GM10266 (cell line): ENCODE results near the gene DDX10.

Source experiments
- DNase-seq: peaks from one replicate; pipeline ENCODE4 v3.0.0; 2012; ENCODE audit errors: extremely low spot score
- TF ChIP-seq, protein P1 (sequence below): IDR thresholded peaks from 2 replicates; pipeline ENCODE4 v1.5.1; 2012; ENCODE audit warnings: mild to moderate bottlenecking, low read depth; ENCODE audit not compliant: control insufficient read depth, insufficient read depth; ENCODE audit errors: missing control alignments

Gene DDX10

DNA sequence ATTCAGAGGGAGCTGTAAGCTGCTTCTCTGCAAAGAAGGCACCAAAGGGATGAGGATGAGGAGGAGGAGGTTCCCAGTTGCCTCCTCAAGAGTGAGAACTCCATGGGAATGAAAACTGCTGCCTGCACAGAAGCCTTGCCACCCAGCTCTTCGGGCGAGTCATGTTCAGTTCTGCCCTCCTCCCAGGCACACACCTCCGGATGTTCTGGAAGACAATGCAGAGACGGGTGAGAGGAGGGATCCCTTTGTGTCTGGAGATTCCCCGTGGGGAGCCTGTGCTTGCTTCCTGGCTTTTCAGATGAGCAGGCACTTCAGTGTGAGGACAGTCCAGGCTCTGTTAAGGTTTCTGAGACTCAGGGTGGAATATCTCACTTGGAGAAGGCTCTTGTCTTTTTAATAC, 295.6 kb downstream of the DDX10 start:
- no peak for DNase-seq
- TF ChIP-seq, protein P1, sequence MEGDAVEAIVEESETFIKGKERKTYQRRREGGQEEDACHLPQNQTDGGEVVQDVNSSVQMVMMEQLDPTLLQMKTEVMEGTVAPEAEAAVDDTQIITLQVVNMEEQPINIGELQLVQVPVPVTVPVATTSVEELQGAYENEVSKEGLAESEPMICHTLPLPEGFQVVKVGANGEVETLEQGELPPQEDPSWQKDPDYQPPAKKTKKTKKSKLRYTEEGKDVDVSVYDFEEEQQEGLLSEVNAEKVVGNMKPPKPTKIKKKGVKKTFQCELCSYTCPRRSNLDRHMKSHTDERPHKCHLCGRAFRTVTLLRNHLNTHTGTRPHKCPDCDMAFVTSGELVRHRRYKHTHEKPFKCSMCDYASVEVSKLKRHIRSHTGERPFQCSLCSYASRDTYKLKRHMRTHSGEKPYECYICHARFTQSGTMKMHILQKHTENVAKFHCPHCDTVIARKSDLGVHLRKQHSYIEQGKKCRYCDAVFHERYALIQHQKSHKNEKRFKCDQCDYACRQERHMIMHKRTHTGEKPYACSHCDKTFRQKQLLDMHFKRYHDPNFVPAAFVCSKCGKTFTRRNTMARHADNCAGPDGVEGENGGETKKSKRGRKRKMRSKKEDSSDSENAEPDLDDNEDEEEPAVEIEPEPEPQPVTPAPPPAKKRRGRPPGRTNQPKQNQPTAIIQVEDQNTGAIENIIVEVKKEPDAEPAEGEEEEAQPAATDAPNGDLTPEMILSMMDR: no peak

DNA sequence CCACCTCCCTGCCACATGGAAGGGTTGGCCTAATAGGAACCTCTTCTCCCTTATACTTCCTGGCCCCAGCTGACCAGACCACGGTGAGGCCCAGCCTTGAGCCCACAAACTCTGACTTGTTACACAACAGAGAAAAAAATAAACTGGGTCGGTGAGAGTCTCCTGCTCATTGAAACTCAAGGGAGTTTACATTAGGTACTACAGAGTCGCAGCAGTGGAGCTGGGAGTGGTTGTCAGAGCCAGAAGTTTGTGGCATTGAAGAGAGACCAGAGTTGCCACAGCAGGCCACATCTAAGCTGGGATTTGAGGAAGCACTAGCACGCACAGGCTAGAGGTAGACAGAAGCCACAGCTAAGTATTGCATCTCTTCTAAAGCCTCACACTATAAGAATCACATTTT, 296.2 kb downstream of the DDX10 start:
- TF ChIP-seq, protein P1: no peak
- no peak for DNase-seq

DNA sequence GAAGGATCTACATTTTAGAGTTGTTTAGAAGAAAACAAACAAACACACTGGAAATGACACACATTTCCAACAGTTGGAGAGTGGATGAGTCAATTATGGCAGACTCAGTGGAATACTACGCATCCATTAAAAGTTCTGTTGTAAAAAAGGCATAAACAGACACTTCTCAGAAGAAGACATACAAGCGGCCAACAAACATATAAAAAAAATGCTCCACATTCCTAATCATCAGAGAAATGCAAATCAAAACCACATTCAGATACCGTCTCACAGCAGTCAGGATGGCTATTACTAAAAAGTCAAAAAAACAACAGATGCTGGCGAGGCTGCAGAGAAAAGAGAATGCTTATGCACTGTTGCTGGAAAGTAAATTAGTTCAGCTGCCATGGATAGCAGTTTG, 298.2 kb downstream of the DDX10 start:
- TF ChIP-seq, protein P1: no peak

DNA sequence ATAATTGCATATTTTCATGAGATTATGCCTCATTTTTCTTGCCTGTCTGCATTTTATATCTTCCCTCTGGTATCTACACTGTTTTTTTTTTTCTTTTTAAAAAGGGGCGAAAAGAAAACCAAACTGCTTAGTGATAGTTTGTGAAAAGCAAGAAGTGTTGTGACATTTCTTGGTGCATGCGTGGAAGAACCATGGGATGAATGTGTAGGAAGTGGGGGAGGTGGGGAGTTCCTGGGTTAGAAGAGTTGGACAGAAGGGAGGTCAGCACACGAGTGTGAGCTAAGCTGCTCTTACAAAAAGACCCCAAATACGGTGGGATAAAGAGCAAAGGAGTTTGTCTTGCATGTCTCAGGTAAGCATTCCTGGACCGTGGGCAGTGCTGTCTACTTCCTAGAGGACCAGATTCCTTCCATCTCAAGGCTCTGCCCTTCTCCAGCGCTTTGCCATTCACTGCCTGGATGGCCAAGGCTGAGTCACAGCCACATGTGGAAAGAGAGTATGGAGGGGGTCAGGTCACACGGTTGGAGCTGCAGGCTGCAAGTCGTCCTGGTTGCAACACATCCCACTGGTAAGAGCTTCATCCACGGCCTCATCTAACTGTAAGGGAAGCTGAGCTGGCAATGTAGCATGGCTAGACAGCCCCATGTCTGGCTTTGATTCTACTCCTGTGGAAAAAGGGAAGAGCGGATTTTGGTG, 300.6 kb downstream of the DDX10 start:
- no peak for DNase-seq

More for the DNA sequence above, 298.2 kb downstream of the DDX10 start:
- no peak for DNase-seq

DNA sequence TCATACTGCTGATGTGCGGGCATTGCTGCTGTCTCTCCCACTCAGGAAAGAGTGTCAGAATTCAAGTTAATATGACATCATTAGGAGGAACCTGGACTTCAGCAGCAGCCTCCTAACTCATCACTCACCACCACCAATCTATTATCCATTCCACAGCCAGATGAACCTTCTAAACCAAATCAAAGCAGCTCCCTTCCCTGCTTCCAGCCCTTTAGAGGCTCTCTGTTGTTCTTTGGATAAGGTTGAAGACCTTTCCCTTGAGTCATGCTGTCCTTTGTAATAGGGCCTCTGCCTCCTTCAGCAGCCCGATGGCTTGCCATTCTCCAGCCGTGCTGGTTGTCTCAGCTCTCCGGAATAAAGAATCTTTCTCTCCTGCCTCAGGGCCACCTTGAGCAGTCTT, 301.3 kb downstream of the DDX10 start:
- TF ChIP-seq, protein P1: no peak
- no peak for DNase-seq

More for the DNA sequence above, 300.6 kb downstream of the DDX10 start:
- TF ChIP-seq, protein P1: no peak

DNA sequence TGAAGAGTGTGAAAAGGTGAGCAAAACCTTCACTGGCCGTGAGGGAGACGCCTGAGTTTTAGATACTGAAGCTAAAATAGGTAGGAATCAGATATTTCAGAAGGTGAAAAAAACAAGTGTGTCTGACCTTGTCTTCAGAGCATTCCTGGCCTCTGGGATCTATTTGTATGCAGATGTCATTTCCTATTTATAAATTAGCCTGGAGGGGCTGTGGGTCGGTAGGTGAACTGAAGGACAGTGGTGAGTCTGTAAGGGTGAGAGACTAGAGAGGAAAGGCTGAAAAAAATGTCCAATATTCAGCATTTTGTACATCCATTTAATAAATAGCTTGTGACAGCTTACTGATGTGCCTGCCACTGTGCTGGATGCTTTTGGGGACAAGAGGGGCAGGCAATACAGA, 302.1 kb downstream of the DDX10 start:
- DNase-seq: no peak
- TF ChIP-seq, protein P1: no peak

DNA sequence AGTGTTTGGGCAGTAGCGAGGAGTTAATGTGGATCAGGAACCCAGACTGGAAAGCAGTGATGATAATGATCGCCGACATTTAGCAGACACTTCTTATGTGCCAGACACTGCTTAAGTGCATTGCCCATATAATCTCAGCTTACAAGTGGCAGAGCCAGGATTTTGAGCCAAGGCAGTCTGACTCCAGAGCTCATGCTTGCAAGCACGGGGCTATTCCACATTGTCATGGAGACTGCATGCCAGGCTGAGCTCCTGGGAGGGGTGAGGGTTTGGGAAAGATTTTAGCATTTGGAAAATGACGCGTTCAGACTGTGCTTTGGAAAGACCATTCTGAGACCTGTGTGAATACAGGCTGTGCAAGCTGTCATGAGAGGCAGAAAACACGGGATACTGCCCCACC, 302.7 kb downstream of the DDX10 start:
- TF ChIP-seq, protein P1: no peak
- no peak for DNase-seq
